ENCODE data around the gene IPO11. TPM values are rescaled to one million over a fixed set of nuclear protein-coding genes. Genes with fewer than 3 reads are reported as not detected.

The IPO11 gene
- total and polyA plus RNA-seq, 4 donors, result 4.7 to 20.6 (median 9.0) TPM

- no peak overlapping the region for H3K9ac ChIP-seq (ENCODE audit: low read depth in 1 of 2, low read length in 2 of 2)
- H3K27me3 ChIP-seq (ENCODE audit: control insufficient read depth in 4 of 4, insufficient read depth in 4 of 4, low read length in 3 of 4), result no peaks in the 10 kb centered on the region
- no peak overlapping the region for H3K4me3 ChIP-seq (ENCODE audit: low read depth in 1 of 3, low read length in 3 of 3)
- no peak overlapping the region for H3K27ac ChIP-seq (ENCODE audit: low read depth in 1 of 2, low read length in 2 of 2)
- no peak for DNase-seq (ENCODE audit: low spot score)
- no peaks in the 10 kb centered on the region for H3K9me3 ChIP-seq (ENCODE audit: control insufficient read depth in 4 of 4, low read length in 3 of 4)
- peaks cover 0 to 7% (median 0%) of the 10 kb centered on the region in 4 donors for H3K36me3 ChIP-seq (ENCODE audit: control insufficient read depth in 4 of 4, insufficient read depth in 3 of 4, low read depth in 1 of 4, low read length in 3 of 4)
- WGBS, result 89% methylated on average over 8 of the region's 8 CpGs
- TF ChIP-seq CTCF (IDR thresholded peaks at IDR 0.05; ENCODE audit: low read depth, low read length, missing input control) (no peak), SP1 (IDR thresholded peaks at IDR 0.05) (no peak), HNF4G (IDR thresholded peaks at IDR 0.05) (no peak), EGR1 (IDR thresholded peaks at IDR 0.05; ENCODE audit: low read depth in 2 of 2) (no peak), FOXA1 (IDR thresholded peaks at IDR 0.05) (no peak), MAX (IDR thresholded peaks at IDR 0.05) (no peak), YY1 (IDR thresholded peaks at IDR 0.05) (no peak), JUND (IDR thresholded peaks at IDR 0.05) (no peak), GABPA (IDR thresholded peaks at IDR 0.05 in 1 of 2, conservative IDR thresholded peaks at IDR 0.05 in 1 of 2) (no peak), NR2F2 (IDR thresholded peaks at IDR 0.05) (no peak), ATF3 (IDR thresholded peaks at IDR 0.05) (no peak), RXRA (IDR thresholded peaks at IDR 0.05) (no peak), FOXA2 (IDR thresholded peaks at IDR 0.05) (no peak)
- no peaks in the 10 kb centered on the region for H3K4me1 ChIP-seq (ENCODE audit: control insufficient read depth in 4 of 4, insufficient read depth in 4 of 4, low read length in 3 of 4)
Measured at GRCh38 chr5:62581836-62582597, 169.5 kb downstream of the IPO11 start.

GRCh38 chr5:62584391-62584790 is 171.8 kb downstream of the IPO11 start:
- H3K27ac ChIP-seq (ENCODE audit: low read depth in 1 of 2, low read length in 2 of 2), result no peak overlapping the region
- no peak overlapping the region for H3K9ac ChIP-seq (ENCODE audit: low read depth in 1 of 2, low read length in 2 of 2)
- DNase-seq (ENCODE audit: low spot score), result no peak
- no peak overlapping the region for H3K4me3 ChIP-seq (ENCODE audit: low read depth in 1 of 3, low read length in 3 of 3)
- peaks cover 0 to 4% (median 0%) of the 10 kb centered on the region in 4 donors for H3K36me3 ChIP-seq (ENCODE audit: control insufficient read depth in 4 of 4, insufficient read depth in 3 of 4, low read depth in 1 of 4, low read length in 3 of 4)
- WGBS, result 94% methylated on average over 3 of the region's 3 CpGs
- TF ChIP-seq CTCF (IDR thresholded peaks at IDR 0.05; ENCODE audit: low read depth, low read length, missing input control) (no peak), HNF4A (conservative IDR thresholded peaks at IDR 0.05) (no peak), GABPA (IDR thresholded peaks at IDR 0.05 in 1 of 2, conservative IDR thresholded peaks at IDR 0.05 in 1 of 2) (no peak), NR2F2 (IDR thresholded peaks at IDR 0.05) (no peak), RXRA (IDR thresholded peaks at IDR 0.05) (no peak), ZBTB33 (IDR thresholded peaks at IDR 0.05) (no peak), EGR1 (IDR thresholded peaks at IDR 0.05; ENCODE audit: low read depth in 2 of 2) (no peak), REST (IDR thresholded peaks at IDR 0.05) (no peak), ATF3 (IDR thresholded peaks at IDR 0.05) (no peak), FOXA1 (IDR thresholded peaks at IDR 0.05) (no peak), YY1 (IDR thresholded peaks at IDR 0.05) (no peak), JUND (IDR thresholded peaks at IDR 0.05) (no peak), SP1 (IDR thresholded peaks at IDR 0.05) (no peak), MAX (IDR thresholded peaks at IDR 0.05) (no peak), FOXA2 (IDR thresholded peaks at IDR 0.05) (no peak), RAD21 (IDR thresholded peaks at IDR 0.05) (no peak)
- no peaks in the 10 kb centered on the region for H3K27me3 ChIP-seq (ENCODE audit: control insufficient read depth in 4 of 4, insufficient read depth in 4 of 4, low read length in 3 of 4)
- H3K4me1 ChIP-seq (ENCODE audit: control insufficient read depth in 4 of 4, insufficient read depth in 4 of 4, low read length in 3 of 4), result peaks cover 3 to 17% (median 17%) of the 10 kb centered on the region in 4 donors
- no peaks in the 10 kb centered on the region for H3K9me3 ChIP-seq (ENCODE audit: control insufficient read depth in 4 of 4, low read length in 3 of 4)

Measured in liver (tissue), 9 donors.